Neural cell (in vitro differentiated cells): Measurements from ENCODE around the gene PORCN. TPM values are rescaled to one million over a fixed set of nuclear protein-coding genes. Genes with fewer than 3 reads are reported as not detected.

Experiments used
- H2AFZ ChIP-seq: fragments of 200-600, 300-800 bp; sonication (generic), shearing (Covaris generic); 2 replicates; pipeline ENCODE4 v1.6.0; 2014; ENCODE audit warnings: low read depth, mild to moderate bottlenecking, antibody characterized with exemption, low read length, moderate library complexity
- H3F3A ChIP-seq: fragments of 200-600 bp; shearing (Covaris generic); 2 replicates; pipeline ENCODE4 v1.6.1; 2016; ENCODE audit warnings: mild to moderate bottlenecking, moderate library complexity, mixed read lengths, antibody characterized with exemption, low read length; ENCODE audit not compliant: insufficient read depth, poor library complexity, severe bottlenecking
- H3K27ac ChIP-seq: fragments of 200-600, 300-800 bp; sonication (generic), shearing (Covaris generic); 2 replicates; pipeline ENCODE4 v1.5.1; 2014; ENCODE audit warnings: mild to moderate bottlenecking, low read length, moderate library complexity
- H3K27me3 ChIP-seq: fragments of 300-800, 200-600 bp; sonication (generic), shearing (Covaris generic); 2 replicates; pipeline ENCODE4 v1.6.0; 2014; ENCODE audit warnings: mild to moderate bottlenecking, low read depth, low read length, moderate library complexity; ENCODE audit not compliant: insufficient read depth
- H3K36me3 ChIP-seq: fragments of 300-800, 200-600 bp; sonication (generic), shearing (Covaris generic); 2 replicates; pipeline ENCODE4 v1.5.1; 2014; ENCODE audit warnings: mild to moderate bottlenecking, antibody characterized with exemption, low read length, moderate library complexity; ENCODE audit not compliant: insufficient read depth
- H3K4me2 ChIP-seq: fragments of 300-800, 200-600 bp; sonication (generic), shearing (Covaris generic); 2 replicates; pipeline ENCODE4 v1.6.0; 2014; ENCODE audit warnings: mild to moderate bottlenecking, low read length
- H3K4me3 ChIP-seq: fragments of 300-800, 200-600 bp; sonication (generic), shearing (Covaris generic); 2 replicates; pipeline ENCODE4 v1.5.1; 2014; ENCODE audit warnings: mild to moderate bottlenecking, low read length, moderate library complexity
- H3K79me2 ChIP-seq: fragments of 200-600 bp; shearing (Covaris generic); replicated peaks from 2 replicates; pipeline ENCODE4 v1.6.0; 2014; ENCODE audit warnings: mild to moderate bottlenecking, low read length, moderate library complexity; ENCODE audit not compliant: insufficient read depth
- H3K9ac ChIP-seq: fragments of 300-800, 200-600 bp; sonication (generic), shearing (Covaris generic); 2 replicates; pipeline ENCODE4 v1.6.1; 2016; ENCODE audit warnings: mild to moderate bottlenecking, low read length, mixed read lengths
- H3K9me2 ChIP-seq: fragments of 200-600 bp; shearing (Covaris generic); 2 replicates; pipeline ENCODE4 v1.6.1; 2016; ENCODE audit warnings: mild to moderate bottlenecking, low read length, mixed read lengths; ENCODE audit not compliant: insufficient read depth
- H3K9me3 ChIP-seq: fragments of 200-600, 300-800 bp; sonication (generic), shearing (Covaris generic); 2 replicates; pipeline ENCODE4 v1.6.1; 2016; ENCODE audit warnings: mild to moderate bottlenecking, mixed run types, low read length, moderate library complexity, mixed read lengths
- H4K20me1 ChIP-seq: fragments of 200-600 bp; shearing (Covaris generic); 2 replicates; pipeline ENCODE4 v1.6.1; 2016; ENCODE audit warnings: mild to moderate bottlenecking, mixed run types; ENCODE audit not compliant: insufficient read depth
- CTCF ChIP-seq: fragments of 450-650 bp; IDR thresholded peaks from 2 replicates; pipeline ENCODE4 v1.5.1; 2014; ENCODE audit warnings: antibody characterized with exemption, mild to moderate bottlenecking, moderate library complexity; ENCODE audit not compliant: poor library complexity, severe bottlenecking
- EP300 ChIP-seq: fragments of 450-650 bp; conservative IDR thresholded peaks from 2 replicates; pipeline ENCODE4 v1.6.1; 2014; ENCODE audit warnings: antibody characterized with exemption, mild to moderate bottlenecking, moderate library complexity; ENCODE audit not compliant: poor library complexity, severe bottlenecking
- EZH2 ChIP-seq: fragments of 200-600, 300-800 bp; shearing (Covaris generic), sonication (generic); IDR thresholded peaks from 2 replicates; pipeline ENCODE4 v1.6.1; 2014; ENCODE audit warnings: antibody characterized with exemption, low read length, borderline replicate concordance, mild to moderate bottlenecking; ENCODE audit not compliant: insufficient read depth, poor library complexity, severe bottlenecking
- POLR2AphosphoS5 ChIP-seq: IDR thresholded peaks from 2 replicates; pipeline ENCODE4 v1.6.1; 2012
- SMC3 ChIP-seq: fragments of 450-650 bp; conservative IDR thresholded peaks from 2 replicates; pipeline ENCODE4 v1.6.1; 2014; ENCODE audit warnings: antibody characterized with exemption, mild to moderate bottlenecking, moderate library complexity; ENCODE audit not compliant: poor library complexity
- TAF1 ChIP-seq: IDR thresholded peaks from 2 replicates; pipeline ENCODE4 v1.6.1; 2012; ENCODE audit warnings: low read depth
- polyA plus RNA-seq: library from polyadenylated mRNA; depleted of rRNA; stranded (reverse); fragments of >200 nt; gene quantifications from 2 replicates; pipeline ENCODE4 v1.2.3, GENCODE V29; 2014
- TF ChIP-seq, protein P1 (sequence below): IDR thresholded peaks from 2 replicates; pipeline ENCODE4 v1.6.1; 2012; ENCODE audit warnings: borderline replicate concordance

Gene PORCN
- polyA plus RNA-seq, 1 donor from 2014 or later = 29.8 TPM

- no peak overlapping the region for H3K27ac ChIP-seq
- H3K27me3 ChIP-seq = no peaks in the 10 kb centered on the region
- no peaks in the 10 kb centered on the region for H4K20me1 ChIP-seq
- H3K9ac ChIP-seq = no peak overlapping the region
- H3K79me2 ChIP-seq = no peaks in the 10 kb centered on the region
- no peaks in the 10 kb centered on the region for H3K9me2 ChIP-seq
- TF ChIP-seq, protein P1, sequence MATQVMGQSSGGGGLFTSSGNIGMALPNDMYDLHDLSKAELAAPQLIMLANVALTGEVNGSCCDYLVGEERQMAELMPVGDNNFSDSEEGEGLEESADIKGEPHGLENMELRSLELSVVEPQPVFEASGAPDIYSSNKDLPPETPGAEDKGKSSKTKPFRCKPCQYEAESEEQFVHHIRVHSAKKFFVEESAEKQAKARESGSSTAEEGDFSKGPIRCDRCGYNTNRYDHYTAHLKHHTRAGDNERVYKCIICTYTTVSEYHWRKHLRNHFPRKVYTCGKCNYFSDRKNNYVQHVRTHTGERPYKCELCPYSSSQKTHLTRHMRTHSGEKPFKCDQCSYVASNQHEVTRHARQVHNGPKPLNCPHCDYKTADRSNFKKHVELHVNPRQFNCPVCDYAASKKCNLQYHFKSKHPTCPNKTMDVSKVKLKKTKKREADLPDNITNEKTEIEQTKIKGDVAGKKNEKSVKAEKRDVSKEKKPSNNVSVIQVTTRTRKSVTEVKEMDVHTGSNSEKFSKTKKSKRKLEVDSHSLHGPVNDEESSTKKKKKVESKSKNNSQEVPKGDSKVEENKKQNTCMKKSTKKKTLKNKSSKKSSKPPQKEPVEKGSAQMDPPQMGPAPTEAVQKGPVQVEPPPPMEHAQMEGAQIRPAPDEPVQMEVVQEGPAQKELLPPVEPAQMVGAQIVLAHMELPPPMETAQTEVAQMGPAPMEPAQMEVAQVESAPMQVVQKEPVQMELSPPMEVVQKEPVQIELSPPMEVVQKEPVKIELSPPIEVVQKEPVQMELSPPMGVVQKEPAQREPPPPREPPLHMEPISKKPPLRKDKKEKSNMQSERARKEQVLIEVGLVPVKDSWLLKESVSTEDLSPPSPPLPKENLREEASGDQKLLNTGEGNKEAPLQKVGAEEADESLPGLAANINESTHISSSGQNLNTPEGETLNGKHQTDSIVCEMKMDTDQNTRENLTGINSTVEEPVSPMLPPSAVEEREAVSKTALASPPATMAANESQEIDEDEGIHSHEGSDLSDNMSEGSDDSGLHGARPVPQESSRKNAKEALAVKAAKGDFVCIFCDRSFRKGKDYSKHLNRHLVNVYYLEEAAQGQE = no peak
- TF ChIP-seq POLR2AphosphoS5 (no peak), EP300 (no peak), SMC3 (no peak), TAF1 (no peak)
- no peaks in the 10 kb centered on the region for H3F3A ChIP-seq
- no peak overlapping the region for H3K4me3 ChIP-seq
- H2AFZ ChIP-seq = no peak overlapping the region
- no peaks in the 10 kb centered on the region for H3K9me3 ChIP-seq
- no peaks in the 10 kb centered on the region for H3K36me3 ChIP-seq
- H3K4me2 ChIP-seq = no peak overlapping the region
Observed at GRCh38 chrX:48559636-48560035, 50.8 kb downstream of the PORCN start.

DNA sequence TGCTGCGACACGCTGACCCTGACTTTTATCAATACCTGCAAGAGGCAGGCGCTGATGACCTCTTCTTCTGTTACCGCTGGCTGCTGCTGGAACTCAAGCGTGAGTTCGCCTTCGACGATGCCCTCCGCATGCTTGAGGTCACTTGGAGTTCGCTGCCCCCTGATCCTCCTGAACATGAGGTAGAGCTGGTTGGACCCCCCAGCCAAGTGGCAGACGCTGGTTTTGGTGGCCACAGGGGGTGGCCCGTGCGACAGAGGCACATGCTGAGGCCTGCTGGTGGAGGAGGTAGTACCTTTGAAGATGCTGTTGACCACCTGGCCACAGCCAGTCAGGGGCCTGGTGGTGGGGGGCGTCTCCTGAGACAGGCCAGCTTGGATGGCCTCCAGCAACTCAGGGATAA, 51.3 kb downstream of the PORCN start:
- TF ChIP-seq EZH2 = no peak
- TF ChIP-seq CTCF = no peak
- TF ChIP-seq EP300 = no peak
- TF ChIP-seq SMC3 = no peak
- no peak for TF ChIP-seq TAF1
- TF ChIP-seq, protein P1 = no peak
- H3K4me2 ChIP-seq = no peak overlapping the region

More for the DNA sequence above, 51.3 kb downstream of the PORCN start:
- Histone ChIP-seq H3K27ac (no peak overlapping the region), H3K9me3 (no peaks in the 10 kb centered on the region), H3K9me2 (no peaks in the 10 kb centered on the region), H3K9ac (no peak overlapping the region), H3K36me3 (no peaks in the 10 kb centered on the region), H3F3A (no peaks in the 10 kb centered on the region), H3K27me3 (no peaks in the 10 kb centered on the region), H3K79me2 (no peaks in the 10 kb centered on the region), H4K20me1 (no peaks in the 10 kb centered on the region), H3K4me3 (no peak overlapping the region), H2AFZ (no peak overlapping the region)
